A549 (cell line): Measurements from ENCODE around the gene TACC2. TPM values are rescaled to one million over a fixed set of nuclear protein-coding genes. Genes with fewer than 3 reads are reported as not detected.

Experiments used
- ATAC-seq, 2 experiments: fragments of 200-7000 bp in 1 of 2; fragments of >200 bp in 1 of 2; cut with Nextera tagmentation in 1 of 2; cut with Tn5 transposase in 1 of 2; 3 replicates each; pipeline versions ENCODE4 v1.8.0 to v1.9.1; 2018 to 2020; ENCODE audit warnings: mild to moderate bottlenecking in 1 of 2, moderate library complexity in 1 of 2
- CTCF ChIA-PET: fragments of 300-600 bp; sonication (Branson Sonifier 250); formaldehyde crosslinking; extraction: SDS; loops from one replicate; lab custom pipeline; 2021; ENCODE audit warnings: antibody characterized with exemption, inconsistent platforms; lab: Yijun Ruan, JAX
- POLR2A ChIA-PET: fragments of 350-600 bp; formaldehyde crosslinking; extraction: SDS; loops from one replicate; lab custom pipeline; 2021; ENCODE audit warnings: antibody characterized with exemption, inconsistent platforms; lab: Yijun Ruan, JAX
- DNase-seq, 2 experiments: peaks; one replicate each; pipeline versions ENCODE4 v3.0.0 to v3.0.0-alpha.2; 2011 to 2016; ENCODE audit warnings: low read depth in 1 of 2, low spot score in 1 of 2
- FAIRE-seq: peaks from 2 replicates; lab custom pipeline; 2011; peaks lifted over from hg19 to GRCh38; lab: Jason Lieb, UNC
- H3K27ac ChIP-seq, 2 experiments: fragments of >200 bp; sonication (Bioruptor Twin); formaldehyde crosslinking; 3 replicates each; pipeline ENCODE4 v1.5.1; 2016 to 2017
- H3K4me1 ChIP-seq: fragments of >200 bp; sonication (Bioruptor Twin); formaldehyde crosslinking; 3 replicates; pipeline ENCODE4 v1.6.1; 2016
- H3K4me2 ChIP-seq: fragments of >200 bp; sonication (Bioruptor Twin); formaldehyde crosslinking; 3 replicates; pipeline ENCODE4 v1.6.1; 2016
- H3K4me3 ChIP-seq: fragments of >200 bp; sonication (Bioruptor Twin); formaldehyde crosslinking; 3 replicates; pipeline ENCODE4 v1.5.1; 2016
- H3K9me3 ChIP-seq: fragments of >200 bp; sonication (Bioruptor Twin); formaldehyde crosslinking; 3 replicates; pipeline ENCODE4 v1.6.1; 2016
- CBX8 ChIP-seq: fragments of 200-600 bp; sonication (generic); IDR thresholded peaks from 2 replicates; pipeline ENCODE4 v1.6.1; 2016
- CHD2 ChIP-seq: fragments of 150-350 bp; IDR thresholded peaks from 2 replicates; pipeline ENCODE4 v1.6.1; 2014; ENCODE audit warnings: low read length; ENCODE audit not compliant: partially characterized antibody
- E2F6 ChIP-seq: IDR thresholded peaks from 2 replicates; pipeline ENCODE4 v1.6.1; 2012; ENCODE audit warnings: low read depth, borderline replicate concordance
- EHF ChIP-seq: fragments of 250-450 bp; sonication (Bioruptor Pico); IDR thresholded peaks from 2 replicates; pipeline ENCODE4 v1.5.0; 2020; ENCODE audit warnings: mild to moderate bottlenecking
- ELK1 ChIP-seq: fragments of 150-350 bp; IDR thresholded peaks from 2 replicates; pipeline ENCODE4 v1.6.1; 2014; ENCODE audit warnings: low read depth, mild to moderate bottlenecking, low read length
- EP300 ChIP-seq, 2 experiments: fragments of >200 bp; sonication (Bioruptor Twin); formaldehyde crosslinking; IDR thresholded peaks; 2 replicates in 1 of 2; 3 replicates in 1 of 2; pipeline ENCODE4 v1.6.1; 2016 to 2017
- FOSB ChIP-seq: fragments of 250-450 bp; sonication (Bioruptor Pico); IDR thresholded peaks from 2 replicates; pipeline ENCODE4 v1.5.0; 2020; ENCODE audit warnings: mild to moderate bottlenecking, moderate library complexity
- FOSL2 ChIP-seq, 2 experiments: fragments of 450-650 bp in 1 of 2; fragments of >200 bp in 1 of 2; sonication (Bioruptor Twin) in 1 of 2; formaldehyde crosslinking; IDR thresholded peaks; 2 replicates each; pipeline versions ENCODE4 v1.5.0 to v1.6.1; 2016 to 2020; ENCODE audit warnings: mild to moderate bottlenecking in 1 of 2, moderate library complexity in 1 of 2
- GATA3 ChIP-seq: IDR thresholded peaks from 2 replicates; pipeline ENCODE4 v1.6.1; 2012; ENCODE audit warnings: borderline replicate concordance
- HES2 ChIP-seq: fragments of >200 bp; sonication (Bioruptor Twin); formaldehyde crosslinking; IDR thresholded peaks from 2 replicates; pipeline ENCODE4 v1.6.1; 2016
- HOXA7 ChIP-seq: fragments of 250-450 bp; sonication (Bioruptor Pico); IDR thresholded peaks from 2 replicates; pipeline ENCODE4 v1.5.0; 2020; ENCODE audit warnings: mild to moderate bottlenecking, moderate library complexity
- KDM5A ChIP-seq: fragments of 200-600 bp; sonication (generic); IDR thresholded peaks from 2 replicates; pipeline ENCODE4 v1.6.1; 2016; ENCODE audit warnings: antibody characterized with exemption, mild to moderate bottlenecking
- PBX3 ChIP-seq: IDR thresholded peaks from 2 replicates; pipeline ENCODE4 v1.6.1; 2012
- RAD21 ChIP-seq, 2 experiments: fragments of >200 bp in 1 of 2; sonication (Bioruptor Twin) in 1 of 2; formaldehyde crosslinking in 1 of 2; IDR thresholded peaks in 1 of 2; conservative IDR thresholded peaks in 1 of 2; 2 replicates in 1 of 2; 3 replicates in 1 of 2; pipeline ENCODE4 v1.6.1; 2012 to 2018; ENCODE audit warnings: inconsistent platforms in 1 of 2
- RARB ChIP-seq: fragments of 250-450 bp; sonication (Bioruptor Pico); IDR thresholded peaks from 2 replicates; pipeline ENCODE4 v1.8.0; 2021; ENCODE audit warnings: mild to moderate bottlenecking, moderate library complexity
- SREBF2 ChIP-seq: fragments of 450-650 bp; IDR thresholded peaks from 2 replicates; pipeline ENCODE4 v1.6.1; 2014; ENCODE audit warnings: mild to moderate bottlenecking, moderate library complexity
- TP53 ChIP-seq: fragments of 250-450 bp; sonication (Bioruptor Pico); IDR thresholded peaks from 2 replicates; pipeline ENCODE4 v1.5.0; 2021; ENCODE audit warnings: mild to moderate bottlenecking, moderate library complexity
- ZFP36 ChIP-seq: fragments of 450-650 bp; IDR thresholded peaks from 2 replicates; pipeline ENCODE4 v1.6.1; 2014; ENCODE audit warnings: borderline replicate concordance; ENCODE audit not compliant: partially characterized antibody
- WGBS: methylation state at CpG from one replicate; pipeline ENCODE4 v1.1.6; 2017; ENCODE audit errors: missing lambda C conversion rate; 5-methylcytosine and 5-hydroxymethylcytosine counted together
- polyA plus RNA-seq, 4 experiments: library from polyadenylated mRNA; depleted of rRNA in 3 of 4; stranded (reverse); fragments of >200 nt; fragmentation: RNase III in 1 of 4; extraction: RNeasy Plus Mini Kit Qiagen cat#74134 plus additional on column Dnase treatment in 1 of 4; gene quantifications; 2 replicates in 3 of 4; 3 replicates in 1 of 4; pipeline ENCODE4 v1.2.3, GENCODE V29; 2011 to 2017

Gene TACC2
- polyA plus RNA-seq, 2 of the 4 experiments (the other 2 are of a cell fraction), result 83.3 to 128 TPM

GRCh38 chr10:122045212-122045611, 56.2 kb downstream of the TACC2 start:
- ATAC-seq (no peak), DNase-seq (no peak)
- ChIA-PET CTCF (interaction anchor here (0.5 to 2.7 kb wide), 7 partner anchors 9 to 97 kb away, joined by 3 to 9 read pairs (median 6); no protein-coding TSS in a partner anchor), POLR2A (interaction anchor here (0.6 kb wide), 1 partner anchor 24 kb away, joined by 3 read pairs; no protein-coding TSS in a partner anchor)
- peak overlapping the region in 1 of 2 experiments; percentile 49; a peak in 2 of 6 replicates for H3K27ac ChIP-seq
- peaks cover 23% of the 10 kb centered on the region for H3K4me1 ChIP-seq
- 71% methylated on average over 5 of the region's 5 CpGs for WGBS
- no peak overlapping the region for H3K4me2 ChIP-seq
- H3K9me3 ChIP-seq, result no peaks in the 10 kb centered on the region
- H3K4me3 ChIP-seq, result no peak overlapping the region
- peak; percentile 69 for TF ChIP-seq ZFP36
- TF ChIP-seq EP300 (IDR thresholded peaks at IDR 0.05), result no peak
- TF ChIP-seq KDM5A, result no peak
- no peak for TF ChIP-seq HES2
- no peak for TF ChIP-seq HOXA7 (CRISPR knock-in tag)
- no peak for TF ChIP-seq FOSB (CRISPR knock-in tag)
- TF ChIP-seq, all 56 proteins: peak for 1
- FAIRE-seq, result no peak

DNA sequence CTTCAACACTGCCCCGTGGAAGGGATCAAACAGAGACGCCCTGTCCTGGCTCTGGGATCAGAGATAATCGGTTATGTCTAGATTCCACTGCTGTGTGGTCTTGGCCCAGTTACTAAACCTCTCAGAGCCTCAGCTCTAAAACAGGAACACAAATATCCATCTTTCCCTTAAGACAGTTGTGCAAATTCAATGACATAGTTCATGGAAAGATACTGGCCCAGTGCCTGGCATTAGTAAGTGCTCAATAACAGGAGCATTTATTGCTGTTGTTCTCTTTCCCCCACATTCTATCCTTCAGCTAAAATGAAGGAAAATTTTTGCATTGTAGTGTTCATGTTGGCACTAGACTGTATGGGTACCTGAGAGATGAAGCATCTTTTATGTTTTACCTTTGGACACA, 58.6 kb downstream of the TACC2 start:
- FAIRE-seq (no peak), DNase-seq (no peak), ATAC-seq (no peak)
- Histone ChIP-seq H3K9me3 (no peaks in the 10 kb centered on the region), H3K27ac (peak overlapping the region in 1 of 2 experiments; percentile 57; a peak in 3 of 6 replicates), H3K4me2 (no peak overlapping the region), H3K4me3 (no peak overlapping the region), H3K4me1 (peaks cover 32% of the 10 kb centered on the region)
- ChIA-PET CTCF (no interaction called here), POLR2A (no interaction called here)
- no peak for TF ChIP-seq TP53 (CRISPR knock-in tag)
- 89% methylated on average over 3 of the region's 3 CpGs for WGBS

DNA sequence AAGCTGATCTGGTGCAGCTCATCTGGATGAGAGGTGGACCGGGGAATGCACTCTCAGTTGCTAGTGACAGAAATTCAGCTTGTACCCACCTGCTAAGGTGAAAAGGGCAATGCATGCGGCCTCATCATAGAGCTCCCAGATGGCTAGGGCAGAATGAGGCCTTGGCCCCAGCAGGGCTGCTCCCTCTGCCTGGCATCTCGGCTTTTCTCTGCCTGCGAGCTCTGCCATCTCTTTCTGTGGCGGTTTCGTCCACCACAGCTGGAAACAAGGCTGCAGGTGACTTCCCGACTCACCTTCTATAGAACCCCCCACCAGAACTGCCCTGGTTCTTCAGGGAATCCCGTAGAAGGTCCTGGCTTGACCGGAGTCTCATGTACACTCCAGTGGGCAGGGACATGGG, 60.1 kb downstream of the TACC2 start:
- Histone ChIP-seq H3K9me3 (no peaks in the 10 kb centered on the region), H3K4me3 (no peak overlapping the region), H3K4me2 (no peak overlapping the region), H3K27ac (peak overlapping the region; percentile 27 to 57; a peak in 4 of 6 replicates), H3K4me1 (peaks cover 19% of the 10 kb centered on the region)
- 87% methylated on average over 9 of the region's 9 CpGs for WGBS
- ChIA-PET POLR2A (no interaction called here), CTCF (interaction anchor here (0.7 to 3.7 kb wide), 6 partner anchors 9 to 149 kb away, joined by 3 to 35 read pairs (median 4); partner anchors contain the start of gene NSMCE4A)
- no peak for TF ChIP-seq PBX3
- TF ChIP-seq CBX8, result no peak
- TF ChIP-seq ELK1, result no peak
- TF ChIP-seq EP300 (IDR thresholded peaks at IDR 0.05), result no peak
- TF ChIP-seq TP53 (CRISPR knock-in tag), result no peak
- TF ChIP-seq RAD21 (conservative IDR thresholded peaks at IDR 0.05 in 1 of 2, IDR thresholded peaks at IDR 0.05 in 1 of 2), result no peak
- TF ChIP-seq GATA3, result no peak
- TF ChIP-seq RARB (CRISPR knock-in tag), result no peak
- no peak for TF ChIP-seq FOSL2 (IDR thresholded peaks at IDR 0.05)
- TF ChIP-seq FOSL2 (CRISPR knock-in tag; IDR thresholded peaks at IDR 0.05), result no peak
- TF ChIP-seq EHF, result no peak
- TF ChIP-seq E2F6, result no peak
- no peak for TF ChIP-seq SREBF2
- TF ChIP-seq CHD2, result no peak
- no peak for FAIRE-seq
- ATAC-seq, result no peak
- no peak for DNase-seq
